Skeletal muscle cell (primary cell): ENCODE measurements around the gene HCAR1.
"Not testable (repeated sequence)": the region's sequence is repeated elsewhere in the genome, so short reads cannot be mapped to it uniquely, and the experiment has no call there.

ENCODE experiments used
- DNase-seq: peaks from one replicate; pipeline ENCODE4 v3.0.0-alpha.2; 2010; ENCODE audit warnings: low read depth
- H3K4me3 ChIP-seq: 2 replicates; pipeline ENCODE4 v1.5.1; 2011; ENCODE audit warnings: low read depth, mild to moderate bottlenecking, control low read depth, low read length, moderate library complexity

Gene HCAR1

DNA sequence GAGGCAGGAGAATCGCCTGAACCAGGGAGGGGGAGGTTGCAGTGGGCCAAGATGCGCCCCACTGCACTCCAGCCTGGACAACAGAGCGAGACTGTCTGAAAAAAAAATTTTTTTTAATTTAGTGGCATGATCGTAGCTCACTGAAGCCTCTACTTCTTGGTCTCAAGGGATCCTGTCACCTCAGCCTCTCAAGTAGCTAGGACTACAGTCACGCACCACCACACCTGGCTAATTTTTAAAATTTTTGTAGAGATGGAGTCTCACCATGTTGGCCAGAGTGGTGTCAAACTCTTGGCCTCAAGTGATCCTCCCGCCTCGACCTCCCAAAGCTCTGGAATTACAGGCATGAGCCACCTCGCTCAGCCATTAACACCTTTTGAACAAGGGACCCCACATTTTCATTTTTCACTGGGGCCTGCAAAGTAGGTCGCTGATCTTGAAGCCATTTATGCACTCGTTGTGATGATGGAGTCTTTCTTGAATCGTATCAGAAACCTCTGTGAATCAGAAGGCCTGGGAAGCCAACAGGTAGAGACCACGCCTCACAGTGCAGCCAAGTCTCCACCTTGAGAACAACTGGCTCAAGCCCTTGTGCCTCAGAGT lies 5.9 kb downstream of the HCAR1 start:
- H3K4me3 ChIP-seq = no peak overlapping the region
- DNase-seq = no peak

DNA sequence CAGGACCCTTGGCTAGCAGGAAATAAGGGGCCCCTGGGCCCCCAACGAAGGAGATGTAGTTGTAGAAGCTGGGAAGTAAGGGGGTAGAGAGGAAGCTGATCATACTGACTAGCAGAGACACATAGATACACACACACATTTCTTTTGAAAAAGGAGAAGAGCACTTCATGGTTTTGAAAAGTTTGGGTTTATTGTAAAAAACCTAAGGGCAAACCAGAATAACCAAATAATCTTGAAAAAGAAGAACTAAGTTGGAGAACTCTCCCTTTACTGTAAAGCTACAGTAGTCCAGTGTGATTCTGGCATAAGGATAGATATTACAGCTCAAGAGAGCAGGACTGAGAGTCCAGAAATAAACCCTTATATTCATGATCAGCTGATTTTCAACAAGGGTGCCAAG lies 8.3 kb downstream of the HCAR1 start:
- no peak overlapping the region for H3K4me3 ChIP-seq
- no peak for DNase-seq

DNA sequence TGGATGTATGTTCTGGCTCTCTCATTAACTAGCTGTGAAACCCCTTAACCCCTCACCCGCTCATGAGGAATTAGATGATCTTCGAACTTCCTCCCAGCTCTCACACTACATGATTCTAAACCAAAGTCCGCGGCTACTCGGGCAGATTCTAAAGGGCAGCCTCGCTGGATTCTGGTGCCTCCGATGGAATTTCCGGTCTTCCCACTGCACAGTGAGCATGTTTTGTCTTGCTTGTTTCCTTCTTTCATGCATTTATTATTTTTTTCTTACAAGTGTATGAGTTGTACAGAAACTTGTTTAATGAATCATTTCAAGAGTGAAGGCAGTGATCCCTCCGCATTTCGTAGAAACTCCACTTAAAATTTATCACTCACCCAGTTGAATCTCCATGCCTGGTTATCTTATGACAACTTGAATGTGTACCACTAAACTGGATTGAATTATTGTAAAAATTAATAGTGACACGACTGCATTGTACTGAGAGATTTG lies 9.5 kb downstream of the HCAR1 start:
- H3K4me3 ChIP-seq = no peak overlapping the region
- no peak for DNase-seq

DNA sequence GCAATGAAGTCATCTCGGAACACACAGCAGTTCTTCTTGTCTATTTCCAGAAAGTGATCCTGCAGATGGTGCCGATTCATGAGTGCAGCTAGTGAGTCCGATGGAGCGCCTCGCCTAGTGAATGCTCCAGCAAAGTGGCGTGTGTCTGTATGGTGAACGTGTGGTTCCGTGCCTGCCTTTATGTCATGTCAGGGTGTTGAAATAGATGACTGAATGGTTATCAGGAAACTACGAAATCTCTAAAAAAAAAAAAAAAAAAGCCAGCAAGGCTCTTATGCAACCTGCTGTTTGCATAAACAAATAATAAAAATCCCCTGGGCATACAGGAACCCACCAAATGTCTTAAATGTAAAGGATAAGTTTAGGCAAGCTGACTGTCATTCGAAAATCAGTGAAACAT lies 14.0 kb downstream of the HCAR1 start, which contains the start of gene HCAR3:
Gene HCAR3 (minus strand): TSS at position 154 of the 400 bp plus-strand sequence. CDS start 74 bp downstream, at position 80.
- not testable (repeated sequence) for H3K4me3 ChIP-seq, DNase-seq

DNA sequence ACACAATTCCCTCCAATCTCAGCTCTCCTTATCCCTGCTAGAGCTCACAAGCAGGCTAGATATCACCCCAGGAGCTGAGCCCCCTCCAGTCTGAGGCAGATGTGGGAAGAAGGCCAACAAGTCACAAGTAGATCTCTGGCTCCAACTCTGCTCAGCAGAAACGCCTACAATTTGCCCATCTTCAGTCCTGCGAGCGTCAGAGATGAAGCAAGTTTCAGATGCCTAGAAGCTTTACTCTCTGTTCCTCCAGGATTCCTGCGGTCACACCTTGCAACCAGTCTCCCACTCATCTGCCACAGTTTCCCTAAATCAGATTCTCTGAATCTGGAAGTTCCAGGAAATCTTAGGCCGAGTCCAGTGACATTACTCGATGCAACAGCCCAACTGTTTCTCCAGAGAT lies 15.4 kb downstream of the HCAR1 start:
- not testable (repeated sequence) for H3K4me3 ChIP-seq
- peak; percentile 8 for DNase-seq

DNA sequence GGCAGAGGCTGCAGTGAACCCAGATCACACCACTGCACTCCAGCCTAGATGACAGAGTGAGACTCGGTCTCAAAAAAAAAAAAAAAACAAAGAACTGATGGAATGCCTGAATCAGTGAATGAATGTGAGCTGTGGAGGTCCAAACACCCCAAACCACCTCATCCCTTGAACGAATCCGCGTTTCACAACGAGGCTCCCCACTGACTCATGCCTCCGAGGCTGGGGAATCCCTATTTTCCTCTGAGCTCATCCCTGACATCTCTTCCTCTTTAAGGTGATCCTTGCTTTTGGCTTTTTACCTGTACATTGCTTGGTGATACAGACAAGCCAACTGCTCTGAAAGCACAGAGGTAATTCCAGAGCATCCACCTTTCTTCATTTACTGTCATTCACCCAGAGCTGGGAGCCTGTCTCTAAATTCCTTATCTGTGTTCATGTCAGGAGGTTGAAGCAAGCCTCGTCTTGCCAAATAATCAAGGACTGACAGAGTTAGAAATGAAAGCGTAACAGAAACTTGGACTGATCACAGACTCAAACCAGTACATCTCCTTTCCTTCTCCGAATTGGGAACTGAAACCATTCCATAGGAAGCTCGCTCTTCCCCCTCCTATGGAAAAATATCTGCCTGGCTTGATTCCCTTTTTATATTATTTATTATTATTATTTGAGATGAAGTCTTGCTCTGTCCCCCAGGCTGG lies 17.0 kb downstream of the HCAR1 start:
- DNase-seq, H3K4me3 ChIP-seq: not testable (repeated sequence)

DNA sequence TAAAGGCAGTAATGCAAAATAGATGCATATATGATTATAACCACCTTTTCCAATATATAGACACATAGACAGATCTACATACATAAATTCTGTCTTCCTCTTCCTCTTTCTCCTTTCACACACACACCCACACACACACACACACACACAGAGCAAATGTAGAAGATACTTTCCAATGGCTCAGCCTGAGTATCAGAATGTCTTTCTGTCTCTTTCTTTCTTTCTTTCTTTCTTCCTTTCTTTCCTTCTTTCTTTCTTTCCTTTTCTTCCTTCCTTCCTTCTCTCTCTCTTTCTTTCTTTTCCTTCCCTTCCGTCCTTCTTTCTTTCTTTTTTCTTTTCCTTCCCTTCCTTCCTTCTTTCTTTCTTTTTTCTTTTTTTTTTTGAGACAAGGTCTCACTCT lies 19.4 kb downstream of the HCAR1 start:
- not testable (repeated sequence) for DNase-seq, H3K4me3 ChIP-seq

DNA sequence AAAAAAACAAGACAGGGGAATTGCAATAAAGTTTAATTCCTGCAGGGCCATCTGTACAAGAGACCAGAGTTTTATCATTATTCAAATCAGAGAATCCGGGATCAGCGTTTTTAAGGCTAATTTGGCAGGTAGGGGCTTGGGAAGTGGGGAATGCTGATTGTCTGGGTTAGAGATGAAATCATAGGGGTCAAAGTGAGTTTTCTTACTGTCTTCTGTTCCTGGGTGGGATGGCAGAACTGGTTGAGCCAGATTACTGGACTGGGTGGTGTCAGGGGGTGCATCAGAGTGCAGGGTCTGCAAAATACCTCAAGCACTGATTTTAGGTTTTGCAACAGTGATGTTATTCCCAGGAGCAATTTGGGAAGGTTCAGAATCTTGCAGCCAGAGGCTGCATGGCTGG lies 20.3 kb downstream of the HCAR1 start:
- DNase-seq, H3K4me3 ChIP-seq: not testable (repeated sequence)

DNA sequence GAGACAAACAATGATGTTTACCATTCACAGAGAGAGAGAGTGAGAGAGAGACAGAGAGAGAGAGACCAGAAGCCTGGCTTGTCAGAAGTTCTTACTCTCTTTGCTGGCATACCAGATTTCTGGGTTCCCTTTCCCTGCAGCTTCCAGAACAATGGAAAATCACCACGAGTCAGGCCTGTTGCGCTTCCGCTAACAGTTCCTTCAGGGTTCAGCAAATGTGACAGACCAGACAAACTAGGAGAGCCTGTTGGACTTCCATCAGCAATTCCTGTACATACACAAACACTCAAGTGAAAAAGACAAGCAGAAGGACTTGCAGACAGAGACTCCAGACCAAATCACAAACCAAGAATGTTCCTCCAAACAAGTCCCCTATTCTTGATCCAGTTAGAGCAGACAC lies 21.4 kb downstream of the HCAR1 start:
- not testable (repeated sequence) for H3K4me3 ChIP-seq, DNase-seq

DNA sequence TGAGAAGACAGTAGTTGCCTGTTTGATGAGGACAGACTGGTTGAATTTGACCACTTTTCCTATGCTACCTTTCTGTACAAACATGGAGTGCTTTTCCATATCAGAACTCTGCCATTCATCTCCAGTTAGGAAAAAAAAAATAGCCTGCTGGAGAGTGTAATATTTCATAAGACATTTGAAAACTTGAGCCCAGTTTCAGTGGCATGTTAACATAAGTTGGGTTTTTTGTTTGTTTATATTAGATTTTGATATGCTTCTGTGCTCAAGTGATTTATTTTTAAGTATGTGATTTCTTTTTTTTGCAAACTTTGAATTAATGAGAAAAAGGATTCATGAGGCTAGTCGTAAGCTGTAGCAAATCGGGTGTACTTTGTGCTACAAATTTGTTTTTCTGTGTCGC lies 26.8 kb downstream of the HCAR1 start:
- not testable (repeated sequence) for DNase-seq, H3K4me3 ChIP-seq

DNA sequence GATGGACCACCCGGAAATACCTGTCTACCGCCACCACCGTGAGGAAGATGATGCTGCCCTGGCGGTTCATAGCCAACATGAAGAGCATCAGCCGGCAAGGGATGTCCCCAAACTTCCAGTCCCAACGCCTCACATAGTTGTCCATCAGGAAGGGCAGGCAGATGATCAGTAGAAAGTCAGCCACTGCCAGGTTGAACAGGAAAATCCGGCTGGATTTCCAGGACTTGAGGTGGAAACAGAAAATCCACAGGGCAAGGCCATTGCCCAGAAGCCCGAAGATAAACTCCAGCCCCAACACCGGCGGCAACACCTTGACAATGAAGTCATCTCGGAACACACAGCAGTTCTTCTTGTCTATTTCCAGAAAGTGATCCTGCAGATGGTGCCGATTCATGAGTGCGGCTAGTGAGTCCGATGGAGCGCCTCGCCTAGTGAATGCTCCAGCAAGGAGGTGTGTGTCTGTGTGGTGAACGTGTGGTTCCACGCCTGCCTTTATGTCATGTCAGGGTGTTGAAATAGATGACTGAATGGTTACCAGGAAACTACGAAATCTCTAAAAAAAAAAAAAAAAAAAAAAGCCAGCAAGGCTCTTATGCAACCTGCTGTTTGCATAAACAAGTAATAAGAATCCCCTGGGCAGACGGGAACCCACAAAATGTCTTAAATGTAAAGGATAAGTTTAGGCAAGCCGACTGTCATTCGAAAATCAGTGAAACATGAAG lies 27.6 kb downstream of the HCAR1 start, which contains the start of gene HCAR2:
Gene HCAR2 (minus strand): TSS at position 468 of the 722 bp plus-strand sequence. CDS start 74 bp downstream, at position 394.
- not testable (repeated sequence) for H3K4me3 ChIP-seq, DNase-seq

DNA sequence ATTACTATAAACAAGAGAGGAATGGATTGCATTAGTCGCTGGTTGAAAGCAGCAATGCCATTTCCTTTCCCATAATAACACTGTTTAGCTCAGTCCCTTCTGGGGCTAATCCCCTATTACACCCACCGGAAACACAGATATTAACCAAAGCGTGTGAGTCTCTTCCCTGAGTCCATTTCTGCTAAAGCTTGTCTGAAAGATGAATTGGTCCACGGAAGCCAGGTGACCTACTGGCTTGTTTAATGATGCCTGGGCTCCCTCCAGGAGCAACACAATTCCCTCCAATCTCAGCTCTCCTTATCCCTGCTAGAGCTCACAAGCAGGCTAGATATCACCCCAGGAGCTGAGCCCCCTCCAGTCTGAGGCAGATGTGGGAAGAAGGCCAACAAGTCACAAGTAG lies 29.2 kb downstream of the HCAR1 start:
- not testable (repeated sequence) for H3K4me3 ChIP-seq, DNase-seq

DNA sequence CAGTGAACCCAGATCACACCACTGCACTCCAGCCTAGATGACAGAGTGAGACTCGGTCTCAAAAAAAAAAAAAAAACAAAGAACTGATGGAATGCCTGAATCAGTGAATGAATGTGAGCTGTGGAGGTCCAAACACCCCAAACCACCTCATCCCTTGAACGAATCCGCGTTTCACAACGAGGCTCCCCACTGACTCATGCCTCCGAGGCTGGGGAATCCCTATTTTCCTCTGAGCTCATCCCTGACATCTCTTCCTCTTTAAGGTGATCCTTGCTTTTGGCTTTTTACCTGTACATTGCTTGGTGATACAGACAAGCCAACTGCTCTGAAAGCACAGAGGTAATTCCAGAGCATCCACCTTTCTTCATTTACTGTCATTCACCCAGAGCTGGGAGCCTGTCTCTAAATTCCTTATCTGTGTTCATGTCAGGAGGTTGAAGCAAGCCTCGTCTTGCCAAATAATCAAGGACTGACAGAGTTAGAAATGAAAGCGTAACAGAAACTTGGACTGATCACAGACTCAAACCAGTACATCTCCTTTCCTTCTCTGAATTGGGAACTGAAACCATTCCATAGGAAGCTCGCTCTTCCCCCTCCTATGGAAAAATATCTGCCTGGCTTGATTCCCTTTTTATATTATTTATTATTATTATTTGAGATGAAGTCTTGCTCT lies 30.5 kb downstream of the HCAR1 start:
- H3K4me3 ChIP-seq, DNase-seq: not testable (repeated sequence)

DNA sequence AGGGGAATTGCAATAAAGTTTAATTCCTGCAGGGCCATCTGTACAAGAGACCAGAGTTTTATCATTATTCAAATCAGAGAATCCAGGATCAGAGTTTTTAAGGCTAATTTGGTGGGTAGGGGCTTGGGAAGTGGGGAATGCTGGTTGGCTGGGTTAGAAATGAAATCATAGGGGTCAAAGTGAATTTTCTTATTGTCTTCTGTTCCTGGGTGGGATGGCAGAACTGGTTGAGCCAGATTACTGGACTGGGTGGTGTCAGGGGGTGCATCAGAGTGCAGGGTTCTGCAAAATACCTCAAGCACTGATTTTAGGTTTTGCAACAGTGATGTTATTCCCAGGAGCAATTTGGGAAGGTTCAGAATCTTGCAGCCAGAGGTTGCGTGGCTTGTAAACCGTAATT lies 33.7 kb downstream of the HCAR1 start:
- DNase-seq, H3K4me3 ChIP-seq: not testable (repeated sequence)

DNA sequence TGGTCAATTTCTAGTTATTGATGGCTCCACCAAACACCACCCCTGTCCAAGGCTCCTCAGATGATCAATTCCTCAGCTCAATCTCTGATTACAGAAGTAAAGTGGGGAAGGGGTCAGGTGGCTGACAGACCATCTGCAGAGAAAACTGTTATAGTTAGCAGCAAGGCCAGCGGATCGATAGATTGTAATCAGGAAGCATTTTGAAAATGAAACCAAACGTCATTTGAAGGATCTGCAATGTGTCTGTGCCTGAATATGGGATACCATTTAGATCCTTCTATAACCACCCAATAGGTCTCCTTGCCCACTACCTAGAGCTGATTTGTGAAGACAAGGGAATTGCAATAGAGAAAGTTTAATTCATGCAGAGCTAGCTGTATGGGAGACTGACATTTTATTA lies 39.1 kb downstream of the HCAR1 start:
- DNase-seq = no peak
- no peak overlapping the region for H3K4me3 ChIP-seq

DNA sequence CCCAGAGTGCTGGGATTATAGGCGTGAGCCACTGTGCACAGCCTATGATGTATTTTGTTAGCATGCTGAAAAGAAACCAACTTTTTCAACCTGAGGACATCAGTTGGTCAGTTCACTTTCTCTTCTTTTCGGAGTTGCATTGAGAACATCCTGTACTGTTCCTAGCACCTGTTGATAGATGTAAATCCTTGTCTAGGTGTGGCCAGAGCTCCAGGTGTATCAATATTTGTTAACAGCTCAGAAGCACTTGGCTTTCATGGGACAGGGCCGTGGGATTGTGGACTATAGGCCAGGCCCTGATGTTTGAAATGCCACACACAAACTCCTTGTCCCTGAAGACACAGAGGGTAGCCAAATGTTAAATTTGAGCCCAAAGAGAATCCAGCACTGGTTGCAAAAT lies 42.4 kb downstream of the HCAR1 start:
- no peak overlapping the region for H3K4me3 ChIP-seq
- DNase-seq = no peak

DNA sequence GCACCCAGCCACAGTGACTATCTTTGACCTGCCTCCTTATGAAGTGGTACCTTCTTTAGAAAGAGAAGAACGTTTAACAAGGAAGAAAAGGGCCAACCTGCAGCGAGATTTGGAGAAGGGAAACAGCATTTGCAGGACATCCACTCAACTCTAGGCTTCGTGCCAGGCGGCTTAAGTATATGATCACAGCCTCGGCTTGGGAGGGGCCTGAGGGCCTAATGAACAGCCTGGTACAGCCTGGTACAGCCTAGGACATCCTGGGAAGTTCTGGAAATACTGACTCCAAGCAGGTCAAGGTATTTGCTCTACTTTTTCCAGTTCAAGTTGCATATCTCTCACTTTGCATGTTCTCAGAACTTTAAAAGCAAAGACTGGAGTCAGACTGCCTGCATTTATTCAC lies 43.6 kb downstream of the HCAR1 start:
- no peak for DNase-seq
- H3K4me3 ChIP-seq = no peak overlapping the region

DNA sequence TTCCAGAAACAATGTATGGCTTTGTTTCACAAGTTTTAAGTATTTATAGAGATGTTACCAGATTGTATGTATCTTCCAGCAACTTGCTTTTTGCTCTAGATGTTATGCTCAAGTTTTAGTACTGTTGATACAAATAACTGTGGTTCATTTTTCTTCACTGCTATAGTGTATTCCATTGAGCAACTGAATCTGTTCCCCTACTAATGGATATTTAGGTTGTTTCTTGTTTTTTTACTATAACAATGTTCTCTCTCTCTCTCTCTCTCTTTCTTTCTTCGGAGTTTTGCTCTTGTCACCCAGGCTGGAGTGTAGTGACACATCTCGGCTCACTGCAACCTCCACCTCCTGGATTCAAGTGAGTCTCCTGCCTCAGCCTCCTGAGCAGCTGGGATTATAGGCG lies 44.1 kb downstream of the HCAR1 start:
- no peak for DNase-seq
- no peak overlapping the region for H3K4me3 ChIP-seq

DNA sequence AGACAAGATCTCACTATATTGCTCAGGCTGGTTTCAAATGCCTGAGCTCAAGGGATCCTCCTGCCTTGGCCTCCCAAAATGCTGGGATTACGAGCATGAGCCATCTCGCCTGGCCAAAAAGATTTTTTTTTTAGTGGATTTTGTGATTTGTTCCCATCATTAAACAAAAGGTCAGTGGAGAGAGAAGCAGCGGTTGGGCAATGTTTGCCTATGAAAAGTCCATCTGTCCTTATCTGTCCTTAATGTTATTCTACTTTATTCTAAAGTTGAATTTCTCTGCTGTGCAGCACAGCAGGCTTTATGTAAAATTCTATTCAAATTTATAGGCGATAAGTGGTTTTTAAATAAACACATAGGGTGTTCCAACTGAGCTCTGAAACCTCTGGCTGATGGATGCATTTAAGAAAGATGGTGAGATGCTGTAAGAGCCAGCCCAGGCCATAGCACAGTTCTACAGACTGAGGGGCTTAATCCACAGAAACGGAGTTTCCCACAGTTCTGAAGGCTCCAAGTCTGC lies 46.3 kb downstream of the HCAR1 start:
- H3K4me3 ChIP-seq = no peak overlapping the region
- DNase-seq = no peak

DNA sequence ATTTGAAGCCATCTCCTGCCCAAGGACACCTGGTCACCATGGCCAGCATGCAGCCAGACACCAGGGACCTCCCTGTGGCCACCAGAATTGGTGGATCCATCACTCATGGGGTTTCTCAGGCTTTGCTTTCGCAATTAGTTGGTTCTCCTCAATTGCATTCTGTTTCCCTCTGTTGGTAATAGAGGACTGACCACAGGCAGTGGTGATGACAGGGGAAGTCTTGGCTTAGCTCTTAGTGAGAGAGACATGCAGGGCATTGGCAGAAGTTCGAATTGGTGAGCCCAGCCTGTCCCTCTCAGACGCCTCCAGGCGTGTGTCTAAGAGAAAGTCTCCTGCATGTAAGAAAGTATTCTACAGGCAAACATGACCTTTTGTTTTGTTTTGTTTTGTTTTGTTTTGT lies 48.8 kb downstream of the HCAR1 start:
- no peak overlapping the region for H3K4me3 ChIP-seq
- DNase-seq = peak; percentile 60
